Measurements from ENCODE around the gene VSTM2L. TPM values are rescaled to one million over a fixed set of nuclear protein-coding genes. Genes with fewer than 3 reads are reported as not detected.

VSTM2L gene
- total RNA-seq, 3 donors from 2014 or later (not counting 1 experiment from before 2014, with no cell fraction given), result 0.18 TPM; not detected in 2

DNA sequence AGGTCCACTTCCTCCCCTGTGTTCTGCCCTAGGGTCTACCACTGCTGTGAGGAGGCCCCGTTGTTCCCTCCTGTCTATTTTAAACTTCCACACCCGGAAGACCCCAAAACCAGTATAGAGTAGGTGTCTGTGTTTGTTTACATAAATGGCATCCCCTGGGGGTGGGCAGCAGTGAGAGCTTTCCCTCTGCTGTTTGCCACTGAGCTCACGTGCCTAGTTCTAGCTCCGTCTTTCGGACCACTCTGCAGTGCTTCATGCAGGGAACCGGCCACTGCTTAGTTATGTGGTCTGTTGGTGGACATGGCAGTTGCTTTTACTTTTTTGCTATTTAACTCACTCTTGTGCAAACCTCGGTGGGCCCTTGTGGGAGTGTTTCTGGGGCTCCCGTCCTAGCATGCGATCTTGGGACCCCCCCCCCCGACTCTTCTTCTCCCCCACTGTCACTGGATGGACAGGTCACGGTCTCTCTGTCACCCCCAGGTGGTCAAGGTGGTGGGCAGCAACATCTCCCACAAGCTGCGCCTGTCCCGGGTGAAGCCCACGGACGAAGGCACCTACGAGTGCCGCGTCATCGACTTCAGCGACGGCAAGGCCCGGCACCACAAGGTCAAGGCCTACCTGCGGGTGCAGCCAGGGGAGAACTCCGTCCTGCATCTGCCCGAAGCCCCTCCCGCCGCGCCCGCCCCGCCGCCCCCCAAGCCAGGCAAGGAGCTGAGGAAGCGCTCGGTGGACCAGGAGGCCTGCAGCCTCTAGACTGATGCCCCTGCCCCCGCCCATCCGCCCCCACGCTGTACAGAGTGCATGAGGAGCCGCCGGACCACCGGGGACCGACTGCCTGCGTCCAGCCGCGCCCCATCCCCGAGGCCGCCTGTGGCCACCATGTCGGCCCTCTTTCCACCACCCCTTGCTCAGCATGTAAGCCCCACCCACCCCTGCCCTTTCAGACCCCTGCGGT lies 40.9 kb downstream of the VSTM2L start:
- TF ChIP-seq, protein P1, sequence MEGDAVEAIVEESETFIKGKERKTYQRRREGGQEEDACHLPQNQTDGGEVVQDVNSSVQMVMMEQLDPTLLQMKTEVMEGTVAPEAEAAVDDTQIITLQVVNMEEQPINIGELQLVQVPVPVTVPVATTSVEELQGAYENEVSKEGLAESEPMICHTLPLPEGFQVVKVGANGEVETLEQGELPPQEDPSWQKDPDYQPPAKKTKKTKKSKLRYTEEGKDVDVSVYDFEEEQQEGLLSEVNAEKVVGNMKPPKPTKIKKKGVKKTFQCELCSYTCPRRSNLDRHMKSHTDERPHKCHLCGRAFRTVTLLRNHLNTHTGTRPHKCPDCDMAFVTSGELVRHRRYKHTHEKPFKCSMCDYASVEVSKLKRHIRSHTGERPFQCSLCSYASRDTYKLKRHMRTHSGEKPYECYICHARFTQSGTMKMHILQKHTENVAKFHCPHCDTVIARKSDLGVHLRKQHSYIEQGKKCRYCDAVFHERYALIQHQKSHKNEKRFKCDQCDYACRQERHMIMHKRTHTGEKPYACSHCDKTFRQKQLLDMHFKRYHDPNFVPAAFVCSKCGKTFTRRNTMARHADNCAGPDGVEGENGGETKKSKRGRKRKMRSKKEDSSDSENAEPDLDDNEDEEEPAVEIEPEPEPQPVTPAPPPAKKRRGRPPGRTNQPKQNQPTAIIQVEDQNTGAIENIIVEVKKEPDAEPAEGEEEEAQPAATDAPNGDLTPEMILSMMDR (IDR thresholded peaks at IDR 0.05), result no peak
- no peaks in the 10 kb centered on the region for H3K27me3 ChIP-seq (ENCODE audit: control insufficient read depth, insufficient read depth, low read length)
- Mint-ChIP-seq H3K4me3 (no peak overlapping the region), H3K27ac (no peak overlapping the region), H3K36me3 (no peaks in the 10 kb centered on the region), H3K9me3 (no peaks in the 10 kb centered on the region), H3K27me3 (ENCODE audit: low read depth in 2 of 2) (no peaks in the 10 kb centered on the region), H3K4me1 (no peaks in the 10 kb centered on the region)
- ATAC-seq (no peak), DNase-seq (no peak)
- H3K36me3 ChIP-seq (ENCODE audit: control insufficient read depth, insufficient read depth, low read length), result no peaks in the 10 kb centered on the region
- intact Hi-C loops (cut with micrococcal nuclease), result no loop called here
- H3K27ac ChIP-seq (ENCODE audit: low read length), result no peak overlapping the region
- no peak overlapping the region for H3K4me3 ChIP-seq (ENCODE audit: low read length)
- no peaks in the 10 kb centered on the region for H3K9me3 ChIP-seq (ENCODE audit: control insufficient read depth, insufficient read depth, low read length)
- WGBS (ENCODE audit: insufficient coverage), result 94% methylated on average over 44 of the region's 47 CpGs
- no peaks in the 10 kb centered on the region for H3K4me1 ChIP-seq (ENCODE audit: control insufficient read depth, insufficient read depth, low read length)

- Mint-ChIP-seq H3K4me3 (no peak overlapping the region), H3K4me1 (no peaks in the 10 kb centered on the region), H3K36me3 (no peaks in the 10 kb centered on the region), H3K27me3 (ENCODE audit: low read depth in 2 of 2) (no peaks in the 10 kb centered on the region), H3K9me3 (no peaks in the 10 kb centered on the region), H3K27ac (no peak overlapping the region)
- 83% methylated on average over 11 of the region's 11 CpGs for WGBS (ENCODE audit: insufficient coverage)
- Histone ChIP-seq H3K4me3 (ENCODE audit: low read length) (no peak overlapping the region), H3K4me1 (ENCODE audit: control insufficient read depth, insufficient read depth, low read length) (no peaks in the 10 kb centered on the region), H3K27me3 (ENCODE audit: control insufficient read depth, insufficient read depth, low read length) (no peaks in the 10 kb centered on the region), H3K9me3 (ENCODE audit: control insufficient read depth, insufficient read depth, low read length) (no peaks in the 10 kb centered on the region), H3K27ac (ENCODE audit: low read length) (no peak overlapping the region), H3K36me3 (ENCODE audit: control insufficient read depth, insufficient read depth, low read length) (no peaks in the 10 kb centered on the region)
- intact Hi-C loops (cut with micrococcal nuclease), result no loop called here
- ATAC-seq (no peak), DNase-seq (no peak)
- TF ChIP-seq, protein P1 (IDR thresholded peaks at IDR 0.05), result no peak
These were observed 41.6 kb downstream of the VSTM2L start for GRCh38 chr20:37944456-37944981.

DNA sequence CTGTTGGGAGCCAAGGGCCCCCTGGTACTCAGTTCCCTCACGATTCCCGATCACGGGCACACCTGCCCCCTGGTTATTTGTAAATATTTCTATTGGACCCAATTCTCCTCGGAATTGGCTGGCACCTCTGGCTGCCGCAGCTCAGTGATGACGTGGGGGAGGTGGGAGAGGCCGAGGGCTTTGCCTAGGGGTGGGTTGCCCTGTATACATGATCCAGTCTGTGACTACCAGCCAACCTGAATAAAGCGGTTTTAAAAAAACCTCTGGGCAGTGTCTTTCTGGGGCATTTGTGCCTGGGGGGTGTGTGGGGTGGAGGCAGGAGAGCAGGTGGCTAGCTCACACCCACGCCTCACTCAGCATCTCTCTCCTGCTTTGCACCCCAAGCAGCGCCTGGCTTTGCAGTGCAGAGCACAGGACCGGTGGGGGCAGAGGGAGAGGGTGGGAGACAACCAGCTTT lies 42.2 kb downstream of the VSTM2L start:
- Histone ChIP-seq H3K36me3 (ENCODE audit: control insufficient read depth, insufficient read depth, low read length) (no peaks in the 10 kb centered on the region), H3K9me3 (ENCODE audit: control insufficient read depth, insufficient read depth, low read length) (no peaks in the 10 kb centered on the region), H3K27ac (ENCODE audit: low read length) (no peak overlapping the region), H3K4me3 (ENCODE audit: low read length) (no peak overlapping the region), H3K4me1 (ENCODE audit: control insufficient read depth, insufficient read depth, low read length) (no peaks in the 10 kb centered on the region), H3K27me3 (ENCODE audit: control insufficient read depth, insufficient read depth, low read length) (no peaks in the 10 kb centered on the region)
- TF ChIP-seq, protein P1 (IDR thresholded peaks at IDR 0.05), result no peak
- no peaks in the 10 kb centered on the region for H3K27me3 Mint-ChIP-seq (ENCODE audit: low read depth in 2 of 2)
- no peaks in the 10 kb centered on the region for H3K36me3 Mint-ChIP-seq
- DNase-seq (no peak), ATAC-seq (no peak)
- H3K4me1 Mint-ChIP-seq, result no peaks in the 10 kb centered on the region
- WGBS (ENCODE audit: insufficient coverage), result 91% methylated on average over 9 of the region's 11 CpGs
- intact Hi-C loops (cut with micrococcal nuclease), result no loop called here
- no peaks in the 10 kb centered on the region for H3K9me3 Mint-ChIP-seq
- no peak overlapping the region for H3K27ac Mint-ChIP-seq
- no peak overlapping the region for H3K4me3 Mint-ChIP-seq
